NCI-H2171 (cell line): ENCODE data around the gene ARL5C.

ENCODE experiments used
- DNase-seq: peaks from one replicate; lab custom pipeline; 2025; lab: John Stamatoyannopoulos, UW

ARL5C gene

GRCh38 chr17:39167476-39167875 lies 1.5 kb upstream of the ARL5C start:
- DNase-seq: peak; percentile 72

GRCh38 chr17:39166437-39167335 lies 725 bp upstream of the ARL5C start:
- DNase-seq: no peak

GRCh38 chr17:39165178-39165840 lies 652 bp downstream of the ARL5C start:
- no peak for DNase-seq

GRCh38 chr17:39164675-39165143 lies 1.3 kb downstream of the ARL5C start:
- peak; percentile 46 for DNase-seq

- DNase-seq: no peak
These were observed 4.0 kb downstream of the ARL5C start for GRCh38 chr17:39161962-39162361.

GRCh38 chr17:39158623-39159022 lies 7.3 kb downstream of the ARL5C start:
- no peak for DNase-seq

GRCh38 chr17:39156491-39156890 lies 9.5 kb downstream of the ARL5C start:
- DNase-seq: no peak

GRCh38 chr17:39155654-39156053 lies 10.3 kb downstream of the ARL5C start:
- DNase-seq: no peak

GRCh38 chr17:39153599-39154051 lies 12.3 kb downstream of the ARL5C start:
- peak; percentile 55 for DNase-seq

GRCh38 chr17:39151943-39152818 lies 13.8 kb downstream of the ARL5C start:
- peak; percentile 75 for DNase-seq

- no peak for DNase-seq
These were observed 14.6 kb downstream of the ARL5C start, which contains the start of gene PLXDC1 for GRCh38 chr17:39151150-39151942. Gene PLXDC1 (minus strand): TSS chr17:39151637. CDS start chr17:39151437, 200 bp downstream.

GRCh38 chr17:39150795-39151149 lies 15.2 kb downstream of the ARL5C start:
- DNase-seq: no peak

- DNase-seq: no peak
These were observed 15.8 kb downstream of the ARL5C start for GRCh38 chr17:39150104-39150634.

- DNase-seq: no peak
These were observed 18.5 kb downstream of the ARL5C start for GRCh38 chr17:39147221-39148185.

- DNase-seq: no peak
These were observed 19.7 kb downstream of the ARL5C start for GRCh38 chr17:39146273-39146672.

- DNase-seq: no peak
These were observed 20.8 kb downstream of the ARL5C start for GRCh38 chr17:39145143-39145542.

GRCh38 chr17:39144416-39144840 lies 21.5 kb downstream of the ARL5C start:
- DNase-seq: peak; percentile 41

- no peak for DNase-seq
These were observed 22.3 kb downstream of the ARL5C start for GRCh38 chr17:39143552-39144093.

GRCh38 chr17:39141915-39142664 lies 23.9 kb downstream of the ARL5C start:
- no peak for DNase-seq
